ENCODE measurements around the gene EPHB1.
"Not testable (repeated sequence)": the region's sequence is repeated elsewhere in the genome, so short reads cannot be mapped to it uniquely, and the experiment has no call there.

EPHB1 gene

DNA sequence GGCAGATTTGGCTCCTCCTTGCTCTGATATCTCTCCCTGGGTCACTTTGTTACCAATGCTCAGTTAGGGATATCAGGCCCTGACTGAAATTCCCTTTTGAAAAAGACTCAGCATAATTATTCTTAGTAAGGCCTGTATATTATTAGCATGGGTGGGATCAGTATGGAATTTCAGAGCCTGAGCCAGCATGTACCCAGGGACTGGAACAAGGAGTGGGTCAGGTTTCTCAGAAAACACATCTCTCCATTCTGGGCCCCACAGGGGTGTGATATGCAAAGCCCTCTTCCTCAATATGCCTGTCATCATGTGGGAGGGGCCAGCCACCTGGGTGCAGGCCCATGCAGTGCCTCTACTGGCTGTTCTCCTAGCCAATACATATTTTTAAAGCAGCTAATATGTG lies 423.2 kb downstream of the EPHB1 start:
- no peak overlapping the region for H3K4me3 Mint-ChIP-seq
- no peaks in the 10 kb centered on the region for H3K27me3 Mint-ChIP-seq
- no peak overlapping the region for H3K27ac Mint-ChIP-seq
- intact Hi-C loops (cut with micrococcal nuclease): no loop called here
- H3K4me1 Mint-ChIP-seq (ENCODE audit: low read depth): peaks cover 9% of the 10 kb centered on the region
- peaks cover 19% of the 10 kb centered on the region for H3K9me3 Mint-ChIP-seq
- no peaks in the 10 kb centered on the region for H3K36me3 Mint-ChIP-seq (ENCODE audit: low read depth)

DNA sequence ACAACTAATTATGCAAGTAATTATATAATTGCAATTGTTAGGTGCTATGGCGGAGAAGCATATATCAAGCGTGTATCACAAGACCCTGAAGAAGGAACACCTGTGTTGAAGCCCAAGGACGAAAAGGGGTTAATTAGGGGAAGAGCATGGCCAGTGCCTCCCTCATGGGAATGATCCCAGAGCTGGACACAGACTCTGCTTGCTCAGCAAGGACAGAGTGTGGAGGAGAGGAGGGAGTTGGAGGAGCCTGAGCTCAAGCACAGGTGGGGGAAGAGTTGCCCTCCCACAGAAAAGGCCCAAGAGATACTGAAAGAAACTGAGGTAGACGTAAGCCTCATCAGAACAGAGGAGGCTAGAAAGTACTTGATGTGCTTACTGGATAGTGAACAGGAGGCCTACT lies 423.7 kb downstream of the EPHB1 start:
- Mint-ChIP-seq H3K27me3 (no peaks in the 10 kb centered on the region), H3K4me1 (ENCODE audit: low read depth) (peaks cover 7% of the 10 kb centered on the region), H3K9me3 (peaks cover 19% of the 10 kb centered on the region), H3K27ac (no peak overlapping the region), H3K4me3 (no peak overlapping the region), H3K36me3 (ENCODE audit: low read depth) (no peaks in the 10 kb centered on the region)
- intact Hi-C loops (cut with micrococcal nuclease): no loop called here

DNA sequence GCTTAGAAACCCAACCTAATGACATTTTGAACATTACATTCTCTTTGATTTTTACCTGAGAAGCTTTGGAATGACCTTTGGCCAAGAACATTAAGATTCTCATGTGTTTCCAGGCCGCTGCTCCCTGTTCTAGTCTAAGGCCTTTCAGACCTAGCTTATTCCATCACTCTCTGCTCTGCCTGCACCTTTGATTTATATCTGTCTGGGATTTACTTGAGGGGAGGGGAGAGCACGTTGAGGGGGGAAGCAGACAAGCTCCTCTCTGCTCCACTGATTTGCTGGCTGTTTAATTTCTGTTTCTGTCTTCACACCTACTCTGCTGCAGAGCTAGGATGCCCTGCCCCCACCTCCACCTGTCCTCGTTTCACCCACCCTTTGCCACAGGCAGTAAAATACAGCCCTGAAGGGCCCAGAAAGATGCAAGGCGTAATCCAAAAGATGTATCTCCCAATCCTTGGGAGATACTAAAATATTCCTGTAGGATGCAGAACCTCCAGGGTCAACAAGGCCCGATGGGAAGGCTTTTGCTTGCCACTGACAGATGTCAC lies 429.8 kb downstream of the EPHB1 start:
- Mint-ChIP-seq H3K36me3 (ENCODE audit: low read depth) (no peaks in the 10 kb centered on the region), H3K27me3 (no peaks in the 10 kb centered on the region), H3K4me3 (no peak overlapping the region), H3K4me1 (ENCODE audit: low read depth) (peaks cover 45% of the 10 kb centered on the region), H3K9me3 (peaks cover 5% of the 10 kb centered on the region), H3K27ac (peak overlapping the region; percentile 60)
- intact Hi-C loops (cut with micrococcal nuclease): no loop called here

DNA sequence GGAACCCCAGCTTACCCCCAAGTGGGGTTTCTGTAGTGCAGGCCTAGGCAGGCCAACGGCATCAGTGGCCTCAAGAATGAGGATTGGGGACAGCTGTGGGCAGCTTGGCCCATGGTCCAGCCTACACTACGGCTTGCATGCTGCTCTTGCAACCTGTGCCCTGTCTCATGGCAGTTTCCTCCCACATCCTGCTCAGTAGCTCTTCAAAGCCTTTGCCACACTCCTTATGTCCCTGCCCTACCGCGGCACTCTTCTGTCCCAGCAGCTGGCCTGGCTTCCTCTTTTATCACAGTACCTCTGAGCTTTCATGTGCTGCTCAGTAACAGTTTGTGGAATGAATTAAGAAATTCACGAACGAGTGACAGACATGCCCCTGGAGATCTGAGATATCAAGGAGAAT lies 431.0 kb downstream of the EPHB1 start:
- Mint-ChIP-seq H3K9me3 (no peaks in the 10 kb centered on the region), H3K27me3 (no peaks in the 10 kb centered on the region), H3K4me1 (ENCODE audit: low read depth) (peaks cover 48% of the 10 kb centered on the region), H3K4me3 (no peak overlapping the region), H3K36me3 (ENCODE audit: low read depth) (no peaks in the 10 kb centered on the region), H3K27ac (peak overlapping the region; percentile 53)
- intact Hi-C loops (cut with micrococcal nuclease): no loop called here

DNA sequence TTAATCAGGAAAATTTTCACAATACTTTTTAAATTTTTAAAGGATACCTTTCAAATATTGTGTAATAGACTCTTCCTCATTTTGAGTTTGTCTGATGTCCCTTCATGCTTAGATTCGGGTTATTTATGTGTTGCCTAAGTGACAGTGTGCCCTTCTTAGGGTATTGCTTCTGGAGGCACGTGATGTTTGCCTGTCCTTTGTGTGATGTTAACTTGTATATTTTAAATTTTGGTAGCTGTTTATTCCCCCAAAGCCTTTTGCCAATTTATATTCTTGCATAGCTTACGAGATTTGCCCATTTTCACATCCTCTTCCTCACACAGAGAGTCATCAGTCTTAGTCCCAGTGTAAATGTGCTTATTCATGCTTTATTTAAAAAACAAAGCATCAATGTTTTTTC lies 433.1 kb downstream of the EPHB1 start:
- Mint-ChIP-seq H3K27me3 (no peaks in the 10 kb centered on the region), H3K9me3 (peaks cover 7% of the 10 kb centered on the region), H3K27ac (peak overlapping the region; percentile 67), H3K4me3 (peak overlapping the region; percentile 32), H3K36me3 (ENCODE audit: low read depth) (no peaks in the 10 kb centered on the region), H3K4me1 (ENCODE audit: low read depth) (peaks cover 48% of the 10 kb centered on the region)
- intact Hi-C loops (cut with micrococcal nuclease): no loop called here

DNA sequence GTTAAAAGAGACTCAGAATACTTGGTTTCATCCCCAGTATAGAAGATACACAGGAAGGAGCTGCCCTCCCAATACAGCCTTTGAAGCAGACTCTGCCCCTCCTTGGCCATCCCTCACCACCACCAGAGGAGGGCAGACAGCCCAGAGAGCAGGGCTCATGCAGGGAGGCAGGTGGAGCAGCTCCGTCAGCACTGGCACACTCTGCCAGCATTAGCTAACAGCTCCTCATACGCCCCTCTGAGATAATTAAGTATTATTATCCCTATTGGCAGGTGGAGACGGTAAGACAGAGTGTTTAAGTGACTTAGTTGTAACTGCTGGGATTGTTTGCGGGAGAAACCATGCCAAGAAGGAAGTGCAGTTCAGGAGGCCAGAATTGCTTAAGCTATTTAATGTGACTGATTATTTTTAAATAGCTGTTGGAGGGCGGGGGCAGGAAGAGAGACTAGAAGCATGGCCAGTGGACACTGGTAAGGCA lies 434.0 kb downstream of the EPHB1 start:
- H3K27me3 Mint-ChIP-seq: no peaks in the 10 kb centered on the region
- peak overlapping the region; percentile 67 for H3K27ac Mint-ChIP-seq
- no peak overlapping the region for H3K4me3 Mint-ChIP-seq
- peaks cover 16% of the 10 kb centered on the region for H3K9me3 Mint-ChIP-seq
- H3K36me3 Mint-ChIP-seq (ENCODE audit: low read depth): no peaks in the 10 kb centered on the region
- intact Hi-C loops (cut with micrococcal nuclease): no loop called here
- peaks cover 48% of the 10 kb centered on the region for H3K4me1 Mint-ChIP-seq (ENCODE audit: low read depth)

DNA sequence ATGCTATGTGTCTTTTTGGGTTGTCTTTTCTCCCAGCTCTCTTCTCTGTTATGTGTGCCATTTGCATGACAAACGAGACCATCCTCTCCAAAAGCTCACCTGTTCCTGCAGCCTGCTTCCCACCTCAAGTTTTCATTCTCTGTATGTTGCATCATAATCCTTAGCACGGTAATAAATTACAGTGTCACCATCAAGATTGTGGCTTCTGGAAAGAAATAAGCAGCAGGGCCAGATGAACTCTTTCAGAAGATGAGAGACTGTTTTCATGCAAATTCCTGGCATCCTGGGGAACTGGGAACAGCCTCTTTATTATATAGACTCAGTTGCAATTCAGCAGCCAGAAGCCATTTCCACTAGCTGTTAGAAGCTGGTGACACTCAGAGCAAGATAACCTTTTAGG lies 436.7 kb downstream of the EPHB1 start:
- Mint-ChIP-seq H3K27me3 (no peaks in the 10 kb centered on the region), H3K4me3 (no peak overlapping the region), H3K27ac (no peak overlapping the region), H3K4me1 (ENCODE audit: low read depth) (peaks cover 34% of the 10 kb centered on the region), H3K9me3 (peaks cover 23% of the 10 kb centered on the region), H3K36me3 (ENCODE audit: low read depth) (no peaks in the 10 kb centered on the region)
- intact Hi-C loops (cut with micrococcal nuclease): no loop called here

DNA sequence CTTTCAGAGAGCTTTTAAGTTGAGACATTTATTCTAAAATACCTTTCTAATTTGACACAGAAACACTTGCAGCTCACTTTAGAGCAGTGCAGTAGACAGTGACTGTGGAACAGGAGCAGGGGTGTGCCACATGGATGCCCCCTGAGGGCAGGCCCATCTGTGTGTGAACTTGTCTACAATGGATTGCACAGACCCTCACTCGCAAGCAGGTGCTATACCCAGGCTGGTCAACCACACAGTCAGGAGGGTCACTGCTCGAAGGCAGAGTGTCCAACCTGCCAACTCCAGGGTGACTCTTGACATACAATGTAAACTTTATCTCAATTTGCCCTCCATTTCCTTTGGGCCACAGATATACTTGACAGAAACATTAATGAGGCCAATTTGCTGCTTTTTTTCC lies 437.2 kb downstream of the EPHB1 start:
- intact Hi-C loops (cut with micrococcal nuclease): no loop called here
- Mint-ChIP-seq H3K4me1 (ENCODE audit: low read depth) (peaks cover 30% of the 10 kb centered on the region), H3K9me3 (peaks cover 23% of the 10 kb centered on the region), H3K36me3 (ENCODE audit: low read depth) (no peaks in the 10 kb centered on the region), H3K27me3 (no peaks in the 10 kb centered on the region), H3K4me3 (no peak overlapping the region), H3K27ac (no peak overlapping the region)

DNA sequence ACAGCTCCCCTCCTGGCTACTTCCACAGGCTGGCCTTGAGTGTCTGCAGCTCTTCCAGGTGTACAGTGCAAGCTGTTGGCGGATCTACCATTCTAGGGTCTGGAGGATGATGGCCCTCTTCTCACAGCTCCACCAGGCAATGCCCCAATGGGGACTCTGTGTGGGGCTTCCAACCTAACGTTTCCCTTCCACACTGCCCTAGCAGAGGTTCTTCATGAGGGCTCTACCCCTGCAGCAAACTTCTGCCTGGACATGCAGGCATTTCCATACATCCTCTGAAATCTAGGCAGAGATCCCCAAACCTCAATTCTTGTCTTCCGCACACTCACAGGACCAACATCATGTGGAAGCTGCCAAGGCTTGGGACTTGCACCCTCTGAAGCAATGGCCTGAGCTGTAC lies 438.4 kb downstream of the EPHB1 start:
- H3K4me3 Mint-ChIP-seq; H3K27ac Mint-ChIP-seq; H3K27me3 Mint-ChIP-seq; H3K36me3 Mint-ChIP-seq (ENCODE audit: low read depth); intact Hi-C loops (cut with micrococcal nuclease): not testable (repeated sequence)
- peaks cover 24% of the 10 kb centered on the region for H3K4me1 Mint-ChIP-seq (ENCODE audit: low read depth)
- H3K9me3 Mint-ChIP-seq: peaks cover 23% of the 10 kb centered on the region

DNA sequence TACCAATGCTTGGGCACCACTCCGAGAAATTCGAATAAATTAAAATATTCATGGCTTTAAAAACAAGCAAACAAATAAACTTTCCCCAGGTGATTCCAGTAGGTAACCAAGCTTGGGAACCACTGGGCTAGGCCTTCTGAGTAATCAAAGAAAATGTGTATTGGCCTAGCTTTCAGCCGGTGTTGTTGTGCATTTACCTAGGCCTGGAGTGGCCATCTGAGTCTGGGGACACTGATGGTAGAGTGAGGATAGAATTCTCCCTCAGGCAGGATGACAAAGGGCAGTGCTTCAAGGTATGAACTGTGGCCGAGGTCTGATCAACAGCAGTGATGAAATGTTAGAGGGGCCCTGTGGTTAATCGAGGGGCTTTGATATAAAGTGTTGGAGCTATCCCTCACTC lies 440.5 kb downstream of the EPHB1 start:
- Mint-ChIP-seq H3K9me3 (peaks cover 23% of the 10 kb centered on the region), H3K27ac (no peak overlapping the region), H3K36me3 (ENCODE audit: low read depth) (no peaks in the 10 kb centered on the region), H3K27me3 (peaks cover 6% of the 10 kb centered on the region), H3K4me3 (no peak overlapping the region), H3K4me1 (ENCODE audit: low read depth) (peaks cover 7% of the 10 kb centered on the region)
- intact Hi-C loops (cut with micrococcal nuclease): no loop called here

DNA sequence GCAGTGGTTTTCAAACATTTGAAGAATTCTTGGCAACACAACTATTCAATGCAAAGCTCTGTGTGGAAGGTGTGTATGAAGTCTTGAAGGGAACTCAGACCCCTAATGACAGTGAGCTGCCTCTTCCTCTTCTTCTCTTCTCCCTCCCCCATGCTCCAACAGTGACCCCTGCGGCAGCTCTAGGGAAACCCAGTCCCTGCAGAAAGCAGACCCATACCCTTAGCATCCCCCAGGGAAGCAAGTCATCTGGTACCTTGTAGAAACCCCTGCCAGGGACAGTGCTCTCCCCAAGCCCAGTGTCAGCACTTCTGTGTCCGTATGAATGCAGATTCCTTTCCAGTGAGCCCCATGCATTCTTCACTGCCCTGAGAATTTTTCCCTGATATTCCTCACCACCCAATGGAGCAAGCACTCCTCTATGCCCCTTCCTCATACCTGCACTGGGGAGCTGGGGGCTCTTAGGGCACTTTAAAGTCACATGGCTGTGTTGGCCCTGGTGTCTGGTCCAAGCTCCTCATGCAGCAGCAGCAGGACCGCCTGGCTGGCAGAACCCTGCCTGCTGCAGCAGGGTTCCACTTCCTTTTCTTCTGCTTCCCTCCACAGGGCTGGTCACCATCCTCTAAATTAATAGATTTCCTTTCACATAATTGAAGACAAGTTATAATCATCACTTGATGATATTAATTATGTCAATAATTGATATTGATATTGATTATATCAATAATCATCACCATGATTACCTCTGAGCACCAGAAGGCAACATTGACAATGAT lies 442.5 kb downstream of the EPHB1 start:
- Mint-ChIP-seq H3K4me3 (no peak overlapping the region), H3K27me3 (peaks cover 6% of the 10 kb centered on the region), H3K27ac (no peak overlapping the region), H3K4me1 (ENCODE audit: low read depth) (peaks cover 7% of the 10 kb centered on the region), H3K9me3 (peaks cover 23% of the 10 kb centered on the region), H3K36me3 (ENCODE audit: low read depth) (no peaks in the 10 kb centered on the region)
- intact Hi-C loops (cut with micrococcal nuclease): no loop called here

DNA sequence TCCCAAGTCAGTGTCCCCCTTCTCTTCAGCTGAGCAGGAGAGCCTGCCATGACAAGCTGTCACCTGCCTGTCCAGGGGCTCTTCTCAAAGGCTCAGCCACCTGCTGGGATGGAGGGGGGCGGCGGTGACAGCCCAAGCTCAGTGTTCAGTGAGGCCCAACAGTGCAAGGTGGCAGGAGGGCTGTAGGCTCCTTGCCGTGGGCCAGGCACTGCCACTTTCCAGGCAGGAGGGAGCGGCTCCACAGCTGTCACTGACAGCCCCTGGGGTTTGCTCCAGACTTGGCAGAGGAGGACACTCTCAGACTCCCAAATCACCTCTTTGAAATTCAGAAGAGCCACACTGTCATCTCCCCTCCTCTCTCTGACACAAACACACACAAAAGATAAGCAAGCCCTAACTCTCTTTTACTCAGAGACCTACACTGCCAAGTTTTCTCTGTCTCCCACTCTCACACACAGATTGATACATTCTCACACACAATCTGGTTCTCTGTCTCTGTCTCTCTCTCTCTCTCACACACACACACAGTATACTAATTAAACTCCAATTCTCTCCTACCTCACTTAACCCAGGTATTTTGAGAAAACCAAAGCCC lies 443.3 kb downstream of the EPHB1 start:
- Mint-ChIP-seq H3K27ac (no peak overlapping the region), H3K36me3 (ENCODE audit: low read depth) (no peaks in the 10 kb centered on the region), H3K27me3 (peaks cover 6% of the 10 kb centered on the region), H3K4me1 (ENCODE audit: low read depth) (peaks cover 7% of the 10 kb centered on the region), H3K4me3 (no peak overlapping the region), H3K9me3 (peaks cover 15% of the 10 kb centered on the region)
- intact Hi-C loops (cut with micrococcal nuclease): no loop called here

DNA sequence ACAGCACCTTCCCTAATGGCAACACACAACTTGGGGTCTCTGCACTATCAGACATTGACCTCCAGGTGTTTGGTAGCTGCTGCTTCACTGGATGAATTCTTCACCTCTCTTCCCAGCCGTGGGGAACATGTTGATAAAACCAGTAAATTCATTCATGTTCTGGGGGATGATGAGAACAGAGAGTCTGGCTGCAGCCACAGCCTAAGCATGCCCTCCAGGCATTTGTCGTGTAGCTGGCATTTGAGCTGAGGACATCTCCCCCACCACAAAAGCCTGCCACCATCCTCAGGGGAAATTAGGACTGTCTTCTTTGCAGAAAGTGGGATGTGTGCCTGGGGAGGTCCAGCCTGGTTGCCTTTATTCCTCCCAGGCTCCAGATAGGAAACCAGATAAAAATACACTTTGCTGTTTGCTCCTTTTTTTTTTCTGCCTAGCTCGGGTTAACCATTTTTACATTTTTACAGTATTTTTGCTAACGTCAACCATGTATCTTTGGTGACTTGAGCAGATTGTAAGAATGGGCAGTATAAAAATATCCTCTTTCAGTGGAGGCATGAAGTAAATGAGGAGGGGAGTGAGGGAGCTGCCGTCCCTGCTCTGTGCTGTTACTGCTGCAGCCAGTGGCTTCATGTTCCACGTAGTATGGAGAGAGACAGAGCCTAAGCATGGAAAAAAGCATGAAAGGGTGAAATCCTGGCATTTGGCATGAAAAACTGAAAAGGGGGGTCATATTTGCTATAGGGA lies 444.0 kb downstream of the EPHB1 start:
- H3K4me3 Mint-ChIP-seq: no peak overlapping the region
- H3K27ac Mint-ChIP-seq: no peak overlapping the region
- no peaks in the 10 kb centered on the region for H3K36me3 Mint-ChIP-seq (ENCODE audit: low read depth)
- peaks cover 8% of the 10 kb centered on the region for H3K9me3 Mint-ChIP-seq
- intact Hi-C loops (cut with micrococcal nuclease): no loop called here
- peaks cover 7% of the 10 kb centered on the region for H3K4me1 Mint-ChIP-seq (ENCODE audit: low read depth)
- peaks cover 6% of the 10 kb centered on the region for H3K27me3 Mint-ChIP-seq

DNA sequence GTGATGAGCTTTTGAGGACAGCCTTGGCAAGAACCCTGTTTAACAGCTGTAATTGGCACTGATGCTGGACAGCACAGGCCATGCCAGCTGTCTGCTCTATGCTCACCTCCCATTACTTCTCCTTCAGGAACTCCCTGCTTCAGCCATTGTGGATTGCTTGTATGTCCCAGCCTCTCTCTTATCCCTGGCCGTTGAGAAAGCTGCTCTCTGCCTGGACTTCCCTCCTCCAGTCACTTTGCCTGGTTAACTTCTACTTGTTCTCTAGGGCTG lies 444.5 kb downstream of the EPHB1 start:
- Mint-ChIP-seq H3K4me3 (no peak overlapping the region), H3K27ac (peak overlapping the region; percentile 20), H3K9me3 (peaks cover 3% of the 10 kb centered on the region), H3K27me3 (peaks cover 6% of the 10 kb centered on the region), H3K36me3 (ENCODE audit: low read depth) (no peaks in the 10 kb centered on the region), H3K4me1 (ENCODE audit: low read depth) (peaks cover 7% of the 10 kb centered on the region)
- intact Hi-C loops (cut with micrococcal nuclease): no loop called here

Data from dendritic cell treated with granulocyte-macrophage colony-stimulating factor and Interleukin-4, amounts not matched to agents 40 ng/mL and 50 ng/mL, for 4 days (primary cell).